Myocyte (in vitro differentiated cells): ENCODE measurements around the gene MYBBP1A. TPM values are rescaled to one million over a fixed set of nuclear protein-coding genes. Genes with fewer than 3 reads are reported as not detected.

ENCODE experiments used
- DNase-seq: peaks from one replicate; pipeline ENCODE4 v3.0.0-alpha.2; 2012; ENCODE audit warnings: low read depth
- total RNA-seq: library from RNA; depleted of rRNA; stranded (reverse); fragments of >200 nt; gene quantifications from 2 replicates; pipeline ENCODE4 v1.2.3, GENCODE V29; 2014

MYBBP1A gene
- total RNA-seq, 1 donor from 2014 or later: 50.0 TPM

- DNase-seq: peak; percentile 89
Observed at GRCh38 chr17:4573669-4574068, 18.5 kb upstream of the MYBBP1A start.

GRCh38 chr17:4573115-4573514, 17.9 kb upstream of the MYBBP1A start:
- no peak for DNase-seq

GRCh38 chr17:4572131-4572530, 16.9 kb upstream of the MYBBP1A start:
- DNase-seq: no peak

GRCh38 chr17:4569591-4569990, 14.4 kb upstream of the MYBBP1A start:
- no peak for DNase-seq

DNA sequence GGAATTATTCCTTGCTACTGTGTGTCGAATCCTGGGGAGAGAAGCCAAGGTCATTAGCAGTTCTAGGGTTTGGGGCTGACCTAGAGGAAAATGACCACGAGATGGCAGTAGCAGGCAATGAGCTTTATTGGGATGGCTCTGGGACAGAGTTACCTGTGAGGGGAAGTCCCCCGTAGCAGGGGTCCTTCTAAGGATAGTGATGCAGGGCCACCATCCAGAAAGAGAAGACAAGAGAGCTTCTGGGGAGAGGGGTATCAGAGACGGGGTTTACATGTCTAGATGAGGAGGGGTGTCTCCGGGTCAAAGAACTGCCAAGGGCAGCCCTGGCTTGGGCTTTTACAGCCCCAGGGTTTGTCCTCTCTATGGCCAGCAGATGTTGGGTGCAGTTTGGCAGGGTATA, 11.6 kb upstream of the MYBBP1A start:
- peak; percentile 69 for DNase-seq

- DNase-seq: peak; percentile 75
Observed at GRCh38 chr17:4565209-4566141, 10.3 kb upstream of the MYBBP1A start.

- DNase-seq: no peak
Observed at GRCh38 chr17:4562015-4562969, 7.1 kb upstream of the MYBBP1A start.

DNA sequence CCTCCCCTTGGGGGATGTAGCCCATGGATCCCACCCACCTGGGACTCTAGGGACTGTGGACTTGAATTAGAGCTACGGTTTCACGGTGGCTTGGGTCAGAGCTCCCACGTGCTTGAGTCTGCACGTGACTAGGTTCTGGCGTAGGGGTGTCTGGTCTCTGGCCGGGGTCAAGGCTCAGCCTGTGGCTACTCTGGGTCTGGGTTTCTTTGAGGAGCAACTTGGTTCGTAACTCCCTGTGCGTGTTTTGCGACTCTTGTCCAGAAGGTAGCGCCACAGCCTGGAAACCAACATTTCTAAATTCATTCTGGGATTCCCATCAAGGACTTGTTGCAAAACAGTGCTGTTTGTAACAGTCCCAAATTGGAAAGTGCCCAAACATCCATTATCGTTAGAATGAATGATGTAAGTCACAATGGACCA, 5.7 kb upstream of the MYBBP1A start:
- no peak for DNase-seq

DNA sequence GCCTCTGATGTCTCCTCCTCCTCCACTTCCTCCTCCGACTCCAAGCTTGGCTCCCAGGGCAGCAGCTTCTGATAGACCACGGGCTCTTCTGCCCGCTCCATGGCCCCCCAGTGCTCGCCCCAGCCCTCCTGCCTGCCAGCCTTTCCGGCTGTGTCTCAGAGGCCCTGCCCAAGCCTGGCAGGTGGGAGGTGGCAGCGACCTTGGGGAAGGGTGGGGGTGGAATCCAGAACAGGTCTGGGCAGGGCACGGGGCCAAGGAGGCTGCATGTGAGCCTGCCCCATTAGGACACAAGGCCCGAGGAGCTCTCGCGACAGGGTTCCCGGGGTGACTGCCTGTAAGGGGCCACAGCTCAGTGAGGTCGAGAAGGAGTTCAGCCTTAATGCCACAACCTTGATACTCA, 5.2 kb upstream of the MYBBP1A start, which contains the start of gene GGT6:
TSS of gene GGT6 (minus strand) at position 157 of the 400 bp plus-strand sequence. CDS start at position 101, 56 bp downstream.
- no peak for DNase-seq

GRCh38 chr17:4559966-4560365, 4.8 kb upstream of the MYBBP1A start:
- no peak for DNase-seq

- no peak for DNase-seq
Observed at GRCh38 chr17:4559139-4559791, 4.1 kb upstream of the MYBBP1A start.

DNA sequence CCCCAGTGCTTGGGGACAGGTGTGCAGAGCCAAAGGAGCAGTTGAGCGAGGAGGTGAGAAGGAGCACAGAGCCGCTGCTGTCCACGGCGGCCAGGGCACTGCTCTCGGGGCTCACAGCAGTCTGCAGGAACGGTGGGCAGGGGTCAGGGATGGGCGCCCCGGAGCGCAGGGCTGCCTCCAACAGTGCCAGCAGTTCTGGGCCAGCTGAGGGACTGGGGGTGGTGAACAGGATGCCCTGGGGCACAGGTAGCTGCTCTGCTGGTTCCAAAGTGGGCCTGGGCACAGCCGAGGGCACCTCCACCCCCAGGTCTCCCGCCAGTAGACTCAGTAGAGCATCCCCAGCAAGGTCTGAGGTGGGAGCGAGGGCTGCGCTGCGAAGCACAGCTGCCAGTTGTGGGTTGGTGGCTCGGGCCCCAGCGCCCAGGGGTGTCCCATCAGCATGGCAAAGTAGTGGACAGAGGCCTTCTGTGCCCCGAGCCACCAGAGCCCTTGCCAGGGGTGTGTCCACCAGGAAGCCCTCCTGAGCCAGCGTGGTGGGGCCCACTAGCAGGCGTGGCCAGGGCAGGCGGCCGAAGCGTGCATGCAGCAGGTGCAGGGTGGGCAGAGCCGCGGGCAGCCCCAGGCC, 3.3 kb upstream of the MYBBP1A start:
- no peak for DNase-seq

DNA sequence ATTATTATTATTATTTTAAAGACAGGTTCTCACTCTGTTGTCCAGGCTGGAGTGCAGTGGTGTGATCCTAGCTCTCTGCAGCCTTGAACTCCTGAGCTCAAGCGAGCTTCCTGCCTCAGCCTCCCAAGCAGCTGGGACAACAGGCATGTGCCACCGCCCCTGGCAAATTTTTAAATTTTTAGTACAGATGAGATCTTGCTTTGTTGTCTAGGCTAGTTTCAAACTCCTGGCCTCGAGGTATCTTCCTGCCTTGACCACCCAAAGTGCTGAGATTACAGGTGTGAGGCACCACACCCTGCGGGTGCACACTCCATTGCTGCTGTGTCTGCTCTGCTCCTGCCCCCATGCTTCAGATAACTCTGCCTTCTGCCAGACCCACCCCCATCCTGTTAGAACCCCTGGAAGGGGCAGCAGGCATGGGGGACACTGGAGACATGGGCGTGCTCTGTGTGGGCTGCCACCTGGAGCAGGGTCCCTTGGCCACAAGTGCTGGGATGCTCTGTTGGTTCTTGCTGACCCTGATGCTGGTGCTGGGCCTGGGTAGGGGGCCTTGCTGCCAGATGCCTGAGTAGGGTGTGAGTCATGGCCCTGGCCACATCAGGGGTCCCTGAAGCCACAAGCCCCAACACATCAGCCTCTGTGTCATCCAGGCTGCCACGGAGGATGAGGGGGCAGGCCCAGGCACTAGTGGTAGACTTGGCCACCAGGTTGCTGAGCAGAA, 2.6 kb upstream of the MYBBP1A start:
- no peak for DNase-seq

GRCh38 chr17:4556996-4557395, 1.8 kb upstream of the MYBBP1A start:
- DNase-seq: no peak

GRCh38 chr17:4555873-4556759, 932 bp upstream of the MYBBP1A start:
- DNase-seq: no peak

- no peak for DNase-seq
Observed at GRCh38 chr17:4554441-4554996, 665 bp downstream of the MYBBP1A start.

DNA sequence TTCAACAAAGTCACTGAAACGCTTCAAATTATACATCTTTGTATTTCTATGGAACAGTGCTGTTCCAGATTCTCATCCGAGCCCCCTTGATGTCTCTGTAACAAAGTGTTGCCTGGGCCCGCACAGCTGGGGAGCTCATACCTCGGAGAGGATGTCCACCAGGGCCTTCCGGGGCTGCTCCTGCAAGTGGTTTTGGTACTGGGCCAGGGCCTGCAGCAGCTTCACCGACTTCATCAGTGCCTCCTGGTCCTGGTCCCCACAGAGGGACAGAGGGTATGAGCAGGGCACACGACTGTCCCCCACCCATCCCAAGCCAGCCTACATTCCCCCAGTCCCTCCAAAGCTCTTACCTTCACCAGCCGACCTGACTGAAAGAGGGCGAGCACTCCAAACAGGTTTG, 1.5 kb downstream of the MYBBP1A start:
- DNase-seq: no peak

DNA sequence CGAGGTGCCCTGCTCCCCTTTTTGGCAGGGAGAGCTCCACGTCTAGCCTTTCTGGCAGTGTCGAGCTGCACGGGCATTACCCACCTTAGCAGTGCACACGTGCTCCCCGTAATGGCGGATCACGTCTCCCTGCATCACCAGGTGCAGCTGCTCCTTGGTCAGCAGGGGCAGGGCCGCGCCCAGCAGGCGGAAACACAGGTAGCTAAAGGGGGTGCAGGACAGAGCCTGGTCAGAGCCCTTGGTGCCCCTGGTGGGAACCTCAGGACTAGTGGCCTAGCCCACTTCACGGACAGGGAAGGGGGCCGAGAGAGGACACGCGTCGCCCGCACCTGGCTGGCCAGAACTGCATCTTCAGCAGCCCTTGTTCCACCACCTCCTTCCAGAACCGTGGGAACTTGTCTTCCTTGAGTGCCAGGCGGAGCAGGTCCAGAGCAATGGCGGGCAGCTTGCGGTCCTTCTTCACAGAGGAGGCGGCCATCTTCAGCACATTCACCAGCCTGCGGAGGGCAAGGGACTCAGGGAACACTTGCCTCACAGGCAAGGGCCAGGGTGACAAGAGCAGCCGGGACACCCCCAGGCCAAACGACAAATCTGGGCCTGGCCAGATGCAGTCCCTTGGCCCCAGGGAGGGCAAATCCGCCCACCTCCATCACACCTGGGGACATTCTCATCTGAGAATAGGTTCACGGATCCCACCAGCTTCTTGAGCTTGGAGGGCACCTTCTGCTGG, 3.2 kb downstream of the MYBBP1A start:
- no peak for DNase-seq
